Amygdala (tissue), 56 donors: ENCODE results near the gene LYRM4.

Source experiments
- DNase-seq, 56 donors: peaks; one replicate each; lab custom pipeline; 2025; lab: John Stamatoyannopoulos, UW

LYRM4 gene

GRCh38 chr6:5260661-5261544 lies at the start of gene LYRM4, which contains the start of gene FARS2:
TSS of gene LYRM4 (minus strand) at chr6:5260950. CDS start at chr6:5260733, 217 bp downstream.
TSS of gene FARS2 (plus strand) at chr6:5261513.
- peak; percentile 63 to 98 (median 90) for DNase-seq

GRCh38 chr6:5308066-5308465 lies 47.3 kb upstream of the LYRM4 start:
- DNase-seq: no peak

- DNase-seq: no peak
Observed at GRCh38 chr6:5307058-5307457, 46.3 kb upstream of the LYRM4 start.

GRCh38 chr6:5305968-5306626 lies 45.3 kb upstream of the LYRM4 start:
- DNase-seq: no peak

GRCh38 chr6:5303682-5304081 lies 42.9 kb upstream of the LYRM4 start:
- no peak for DNase-seq

GRCh38 chr6:5302995-5303622 lies 42.4 kb upstream of the LYRM4 start:
- DNase-seq: no peak

GRCh38 chr6:5302220-5302946 lies 41.6 kb upstream of the LYRM4 start:
- no peak for DNase-seq

GRCh38 chr6:5300206-5300764 lies 39.5 kb upstream of the LYRM4 start:
- no peak for DNase-seq

- no peak for DNase-seq
Observed at GRCh38 chr6:5295623-5296022, 34.9 kb upstream of the LYRM4 start.

- DNase-seq: no peak
Observed at GRCh38 chr6:5294392-5295211, 33.9 kb upstream of the LYRM4 start.

GRCh38 chr6:5293692-5294091 lies 32.9 kb upstream of the LYRM4 start:
- no peak for DNase-seq

GRCh38 chr6:5292154-5292553 lies 31.4 kb upstream of the LYRM4 start:
- DNase-seq: no peak

GRCh38 chr6:5290500-5290899 lies 29.8 kb upstream of the LYRM4 start:
- no peak for DNase-seq

- no peak for DNase-seq
Observed at GRCh38 chr6:5290097-5290496, 29.3 kb upstream of the LYRM4 start.

- DNase-seq: no peak
Observed at GRCh38 chr6:5287966-5288297, 27.2 kb upstream of the LYRM4 start.

GRCh38 chr6:5287205-5287965 lies 26.6 kb upstream of the LYRM4 start:
- DNase-seq: no peak

- DNase-seq: no peak
Observed at GRCh38 chr6:5286780-5287179, 26.0 kb upstream of the LYRM4 start.

- no peak for DNase-seq
Observed at GRCh38 chr6:5285526-5285925, 24.8 kb upstream of the LYRM4 start.

GRCh38 chr6:5285081-5285480 lies 24.3 kb upstream of the LYRM4 start:
- DNase-seq: no peak
